Endothelial cell of umbilical vein (primary cell): ENCODE measurements around the gene LHX3. TPM values are rescaled to one million over a fixed set of nuclear protein-coding genes. Genes with fewer than 3 reads are reported as not detected.

Experiments
- BruUV-seq: library from RNA; stranded (reverse); fragments of 400-500 nt; replicated peaks from 2 replicates; lab custom pipeline; 2021; lab: Mats Ljungman, UMichigan
- CTCF ChIA-PET: fragments of 300-600, 350-600 bp; sonication (Branson Sonifier 250); formaldehyde crosslinking; loops from one replicate; lab custom pipeline; 2021; ENCODE audit warnings: antibody characterized with exemption, inconsistent platforms; lab: Charles Lee
- POLR2A ChIA-PET: fragments of 300-600, 350-600 bp; sonication (Branson Sonifier 250); formaldehyde crosslinking; loops from one replicate; lab custom pipeline; 2021; ENCODE audit warnings: antibody characterized with exemption, inconsistent platforms; lab: Charles Lee
- DNase-seq: peaks from one replicate; pipeline ENCODE4 v3.0.0-alpha.2; 2011; ENCODE audit warnings: low read depth, low spot score
- FAIRE-seq: peaks from 2 replicates; lab custom pipeline; 2011; peaks lifted over from hg19 to GRCh38; lab: Jason Lieb, UNC
- H2AFZ ChIP-seq: 2 replicates; pipeline ENCODE4 v1.6.0; 2012; ENCODE audit warnings: low read depth, low read length, control low read depth, inconsistent platforms
- H3K27ac ChIP-seq: 2 replicates; pipeline ENCODE4 v1.5.1; 2011; ENCODE audit warnings: low read depth, mild to moderate bottlenecking, control low read depth, low read length, moderate library complexity; ENCODE audit not compliant: insufficient read depth
- H3K27me3 ChIP-seq, 2 experiments: 2 replicates each; pipeline versions ENCODE4 v1.6.0 to v1.6.1; 2011; ENCODE audit warnings: low read length in 2 of 2, mixed read lengths in 1 of 2; ENCODE audit not compliant: control insufficient read depth in 2 of 2, insufficient read depth in 2 of 2
- H3K36me3 ChIP-seq, 2 experiments: 2 replicates in 1 of 2; 3 replicates in 1 of 2; pipeline ENCODE4 v1.5.1; 2011; ENCODE audit warnings: low read length in 2 of 2, mild to moderate bottlenecking in 1 of 2, moderate library complexity in 1 of 2; ENCODE audit not compliant: control insufficient read depth in 2 of 2, insufficient read depth in 2 of 2; ENCODE audit errors: extremely low read depth in 1 of 2
- H3K4me1 ChIP-seq: 3 replicates; pipeline ENCODE4 v1.5.1; 2011; ENCODE audit warnings: mild to moderate bottlenecking, low read length; ENCODE audit not compliant: control insufficient read depth, insufficient read depth; ENCODE audit errors: extremely low read depth
- H3K4me2 ChIP-seq: 2 replicates; pipeline ENCODE4 v1.6.1; 2011; ENCODE audit warnings: low read length, control low read depth, mixed read lengths; ENCODE audit not compliant: insufficient read depth
- H3K4me3 ChIP-seq, 3 experiments: fragments of 200-600 bp in 1 of 3; sonication (generic), shearing (Covaris generic) in 1 of 3; replicated peaks in 1 of 3; 2 replicates each; pipeline ENCODE4 v1.5.1; 2011 to 2016; ENCODE audit warnings: control low read depth in 3 of 3, low read length in 3 of 3, mild to moderate bottlenecking in 2 of 3, inconsistent platforms in 1 of 3, low read depth in 1 of 3, moderate library complexity in 1 of 3; ENCODE audit not compliant: insufficient read depth in 1 of 3
- H3K79me2 ChIP-seq: 2 replicates; pipeline ENCODE4 v1.6.0; 2012; ENCODE audit warnings: low read length, inconsistent platforms; ENCODE audit not compliant: control insufficient read depth, insufficient read depth
- H3K9ac ChIP-seq: replicated peaks from 2 replicates; pipeline ENCODE3; 2011; ENCODE audit warnings: low read length, control low read depth; ENCODE audit not compliant: insufficient read depth; ENCODE audit errors: extremely low read depth
- H3K9me1 ChIP-seq: replicated peaks from 3 replicates; pipeline ENCODE4 v1.6.0; 2011; ENCODE audit warnings: mild to moderate bottlenecking, low read length; ENCODE audit not compliant: control insufficient read depth, insufficient read depth; ENCODE audit errors: extremely low read depth
- H3K9me3 ChIP-seq: replicated peaks from 2 replicates; pipeline ENCODE4 v1.5.1; 2012; ENCODE audit warnings: low read length, inconsistent platforms; ENCODE audit not compliant: control insufficient read depth, insufficient read depth
- H4K20me1 ChIP-seq: replicated peaks from 2 replicates; pipeline ENCODE3; 2011; ENCODE audit warnings: mild to moderate bottlenecking, low read length; ENCODE audit not compliant: control insufficient read depth, insufficient read depth; ENCODE audit errors: extremely low read depth
- CTCF ChIP-seq, 2 donors: IDR thresholded peaks; 1 replicate in 1 of 2; 2 replicates in 1 of 2; pipeline ENCODE4 v1.5.1; 2011; ENCODE audit warnings: low read length in 2 of 2, mild to moderate bottlenecking in 2 of 2, moderate library complexity in 2 of 2, control low read depth in 1 of 2, inconsistent platforms in 1 of 2, low read depth in 1 of 2; ENCODE audit not compliant: insufficient read depth in 1 of 2; ENCODE audit errors: extremely low read depth in 1 of 2
- EZH2 ChIP-seq: IDR thresholded peaks from 2 replicates; pipeline ENCODE4 v1.6.1; 2012; ENCODE audit warnings: borderline replicate concordance, low read depth, mild to moderate bottlenecking, moderate library complexity, low read length, inconsistent platforms; ENCODE audit not compliant: severe bottlenecking
- FOS ChIP-seq: IDR thresholded peaks from 2 replicates; pipeline ENCODE4 v1.6.1; 2011; ENCODE audit warnings: mild to moderate bottlenecking, low read length, moderate library complexity, borderline replicate concordance; ENCODE audit not compliant: insufficient read depth
- GATA2 ChIP-seq: IDR thresholded peaks from 2 replicates; pipeline ENCODE4 v1.7.0; 2011; ENCODE audit warnings: low read depth, mild to moderate bottlenecking, moderate library complexity, mixed read lengths, low read length; ENCODE audit not compliant: insufficient read length, insufficient read depth
- JUN ChIP-seq: IDR thresholded peaks from 2 replicates; pipeline ENCODE4 v1.6.1; 2011; ENCODE audit warnings: borderline replicate concordance, low read depth; ENCODE audit not compliant: insufficient read length, insufficient read depth
- MAX ChIP-seq: IDR thresholded peaks from 2 replicates; pipeline ENCODE4 v1.6.1; 2011; ENCODE audit not compliant: insufficient read depth, insufficient read length
- MYC ChIP-seq: IDR thresholded peaks from one replicate; pipeline ENCODE4 v1.6.1; 2011; ENCODE audit warnings: mild to moderate bottlenecking, low read depth, low read length
- POLR2A ChIP-seq: IDR thresholded peaks from 2 replicates; pipeline ENCODE4 v1.6.1; 2012; ENCODE audit warnings: low read depth, mild to moderate bottlenecking, control low read depth, low read length
- POLR2AphosphoS5 ChIP-seq: IDR thresholded peaks from 2 replicates; pipeline ENCODE4 v1.6.1; 2012; ENCODE audit warnings: low read depth, mild to moderate bottlenecking, control low read depth, low read length, moderate library complexity; ENCODE audit not compliant: insufficient read depth
- dilution Hi-C: fragments of 300-500 bp; cut with MboI; formaldehyde crosslinking; loops from one replicate; pipeline ENCODE4 v1.15.0; 2019; ENCODE audit warnings: low sequenced_read_pairs; ENCODE audit not compliant: extremely low pct_ligation_motif_present
- intact Hi-C: fragments of 100-400 bp; cut with micrococcal nuclease; formaldehyde crosslinking; loops from one replicate; pipeline ENCODE4 v1.10.0; 2022
- polyA plus RNA-seq, 4 experiments: library from polyadenylated mRNA; depleted of rRNA in 3 of 4; stranded (reverse) in 3 of 4; unstranded in 1 of 4; fragments of >200 nt; gene quantifications; 2 replicates each; pipeline versions ENCODE4 v1.2.1 to v1.2.3, GENCODE V29; 2011 to 2012; ENCODE audit warnings: missing spikeins in 1 of 4
- total RNA-seq: library from RNA; stranded (reverse); gene quantifications from 2 replicates; pipeline ENCODE4 v1.2.3, GENCODE V29; 2021

LHX3 gene
- total and polyA plus RNA-seq, 2 donors (not counting 3 experiments of a cell fraction or from before 2014, with no cell fraction given) = not detected

- ChIA-PET POLR2A (no interaction called here), CTCF (no interaction called here)
- Histone ChIP-seq H3K9ac (no peak overlapping the region), H3K79me2 (no peaks in the 10 kb centered on the region), H3K27me3 (no peaks in the 10 kb centered on the region), H3K4me3 (no peak overlapping the region), H4K20me1 (no peaks in the 10 kb centered on the region), H3K27ac (no peak overlapping the region), H2AFZ (no peak overlapping the region), H3K4me2 (no peak overlapping the region), H3K9me1 (no peaks in the 10 kb centered on the region), H3K36me3 (peaks cover 0 to 7% of the 10 kb centered on the region in 2 experiments), H3K4me1 (peaks cover 7% of the 10 kb centered on the region), H3K9me3 (no peaks in the 10 kb centered on the region)
- FAIRE-seq (no peak), DNase-seq (no peak)
- no TSS peak for BruUV-seq
- dilution Hi-C loops = no loop called here
- TF ChIP-seq POLR2AphosphoS5 (no peak), MAX (no peak), EZH2 (no peak), GATA2 (no peak), CTCF (IDR thresholded peaks at IDR 0.05; ENCODE audit: extremely low read depth in 1 of 2, insufficient read depth in 1 of 2, low read depth in 1 of 2, low read length in 2 of 2) (no peak), FOS (no peak), JUN (no peak), MYC (no peak), POLR2A (no peak)
- intact Hi-C loops = no loop called here
These were observed 28.0 kb upstream of the LHX3 start for GRCh38 chr9:136232969-136233368.
